Coronary artery (tissue), 2 donors: ENCODE results near the gene EBF4.

Source experiments
- DNase-seq: peaks from one replicate; pipeline ENCODE4 v3.0.0-alpha.2; 2017; ENCODE audit warnings: low spot score
- H3K27ac ChIP-seq, 2 donors: fragments of 200-600 bp; sonication (generic); one replicate each; pipeline ENCODE4 v1.5.1; 2016 to 2019
- H3K4me3 ChIP-seq: fragments of 200-600 bp; sonication (generic); 2 replicates; pipeline ENCODE4 v1.5.1; 2016; ENCODE audit warnings: mild to moderate bottlenecking, moderate library complexity
- TF ChIP-seq, protein P1 (sequence below): fragments of 200-600 bp; sonication (generic); IDR thresholded peaks from one replicate; pipeline ENCODE4 v1.5.1; 2019; ENCODE audit warnings: antibody characterized with exemption

Gene EBF4

DNA sequence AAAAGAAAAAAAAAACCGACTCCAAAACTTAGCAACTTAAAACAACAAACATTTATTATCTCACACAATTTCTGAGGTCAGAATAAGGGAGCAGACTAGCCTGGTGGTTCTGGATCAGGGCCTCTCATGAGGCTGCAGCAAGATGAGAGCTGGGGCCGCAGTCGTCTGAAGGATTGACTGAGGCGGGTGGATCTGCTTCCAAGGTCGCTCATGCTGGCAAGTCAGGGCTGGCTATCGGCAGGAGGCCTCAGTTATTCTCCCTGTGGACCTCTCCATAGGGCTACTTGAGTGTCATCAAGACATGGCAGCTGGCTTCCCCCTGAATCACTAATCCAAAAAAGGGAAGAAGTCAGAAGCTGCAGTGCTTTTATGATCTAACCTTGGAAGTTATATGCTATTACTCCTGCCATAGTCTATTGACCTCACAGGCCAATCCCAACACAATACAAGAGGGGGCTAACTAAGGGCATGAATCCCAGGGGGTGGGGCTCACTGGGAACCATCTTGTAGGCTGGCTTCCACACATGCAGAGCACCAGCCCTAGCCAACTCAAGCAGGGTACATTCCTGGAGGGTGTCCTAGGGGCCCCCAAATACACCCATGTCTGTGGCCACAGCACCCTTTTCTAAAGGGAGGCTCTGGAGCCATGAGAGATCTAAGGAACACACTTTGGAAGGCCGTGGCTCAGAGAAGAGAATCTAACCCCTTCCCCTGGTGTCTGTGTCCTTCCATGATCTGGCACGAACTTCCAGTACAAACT lies 11.3 kb downstream of the EBF4 start:
- Histone ChIP-seq H3K27ac (no peak overlapping the region), H3K4me3 (no peak overlapping the region)
- TF ChIP-seq, protein P1, sequence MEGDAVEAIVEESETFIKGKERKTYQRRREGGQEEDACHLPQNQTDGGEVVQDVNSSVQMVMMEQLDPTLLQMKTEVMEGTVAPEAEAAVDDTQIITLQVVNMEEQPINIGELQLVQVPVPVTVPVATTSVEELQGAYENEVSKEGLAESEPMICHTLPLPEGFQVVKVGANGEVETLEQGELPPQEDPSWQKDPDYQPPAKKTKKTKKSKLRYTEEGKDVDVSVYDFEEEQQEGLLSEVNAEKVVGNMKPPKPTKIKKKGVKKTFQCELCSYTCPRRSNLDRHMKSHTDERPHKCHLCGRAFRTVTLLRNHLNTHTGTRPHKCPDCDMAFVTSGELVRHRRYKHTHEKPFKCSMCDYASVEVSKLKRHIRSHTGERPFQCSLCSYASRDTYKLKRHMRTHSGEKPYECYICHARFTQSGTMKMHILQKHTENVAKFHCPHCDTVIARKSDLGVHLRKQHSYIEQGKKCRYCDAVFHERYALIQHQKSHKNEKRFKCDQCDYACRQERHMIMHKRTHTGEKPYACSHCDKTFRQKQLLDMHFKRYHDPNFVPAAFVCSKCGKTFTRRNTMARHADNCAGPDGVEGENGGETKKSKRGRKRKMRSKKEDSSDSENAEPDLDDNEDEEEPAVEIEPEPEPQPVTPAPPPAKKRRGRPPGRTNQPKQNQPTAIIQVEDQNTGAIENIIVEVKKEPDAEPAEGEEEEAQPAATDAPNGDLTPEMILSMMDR, result no peak
- DNase-seq, result peak; percentile 49

DNA sequence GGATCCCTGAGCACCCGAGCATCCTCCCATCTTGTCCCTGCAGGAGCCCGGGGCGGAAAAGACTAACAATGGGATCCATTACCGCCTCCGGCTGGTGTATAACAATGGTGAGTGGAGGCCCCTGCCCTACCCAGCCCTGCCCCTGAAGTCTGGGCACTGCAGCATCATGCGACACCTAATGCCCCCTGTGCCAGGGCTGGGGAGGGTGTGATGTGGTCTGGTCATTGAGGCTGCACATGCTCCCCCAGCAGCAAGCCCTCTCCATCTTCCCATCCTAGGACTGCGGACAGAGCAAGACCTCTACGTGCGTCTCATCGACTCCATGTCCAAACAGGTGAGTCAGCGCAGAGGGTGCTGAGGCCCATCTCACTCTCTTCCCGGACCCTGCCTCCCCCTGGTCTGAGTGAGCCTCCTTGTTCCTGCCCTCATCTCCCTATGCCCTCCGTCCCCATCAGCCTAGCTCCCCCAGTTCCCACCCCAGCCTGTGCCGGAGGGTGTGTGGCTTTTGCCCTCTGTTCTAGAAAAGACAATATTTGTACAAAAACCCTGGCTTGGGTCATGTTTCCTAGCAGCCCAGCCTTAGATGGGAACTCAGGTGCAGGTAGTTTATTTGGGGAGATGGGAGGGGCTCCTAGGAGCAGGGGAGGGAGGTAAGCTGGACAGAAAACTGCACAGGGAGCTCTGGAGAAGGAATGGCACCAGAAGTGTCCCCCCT lies 13.5 kb downstream of the EBF4 start:
- TF ChIP-seq, protein P1, result no peak
- Histone ChIP-seq H3K4me3 (no peak overlapping the region), H3K27ac (no peak overlapping the region)
- peak; percentile 41 for DNase-seq

DNA sequence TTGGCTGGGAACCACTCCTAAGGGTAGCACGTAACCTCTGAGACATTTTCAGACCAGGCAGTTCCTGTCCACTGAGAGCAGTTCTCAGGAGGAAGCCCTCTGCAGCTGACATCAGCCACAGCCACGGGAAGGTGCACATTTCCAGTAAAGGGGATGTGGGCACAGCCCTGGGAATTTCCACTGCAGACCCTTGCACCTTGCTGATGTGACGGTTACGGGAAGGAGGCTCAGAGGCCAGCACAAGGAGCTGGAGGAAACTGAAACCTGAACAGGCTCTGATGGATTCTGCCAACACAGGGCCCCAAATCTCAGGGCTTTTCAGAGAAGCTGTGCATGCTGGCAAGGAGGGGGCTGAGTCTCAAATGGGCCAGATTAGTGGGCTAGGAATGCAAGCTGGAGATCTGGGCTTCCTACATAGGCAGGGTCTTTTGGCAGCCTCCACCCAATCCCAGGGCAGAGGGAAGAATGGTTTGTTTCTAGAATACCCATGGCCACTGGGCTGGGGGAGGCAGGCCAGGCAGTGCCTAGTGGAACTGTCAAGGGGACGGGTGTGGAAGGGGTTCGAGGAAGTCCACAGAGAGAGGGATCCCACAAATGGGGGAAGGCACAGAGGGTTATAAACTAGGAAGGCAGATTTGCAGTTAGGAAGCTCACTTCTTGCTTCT lies 14.2 kb downstream of the EBF4 start:
- DNase-seq, result peak; percentile 67
- no peak overlapping the region for H3K4me3 ChIP-seq
- no peak overlapping the region for H3K27ac ChIP-seq
- TF ChIP-seq, protein P1, result no peak

DNA sequence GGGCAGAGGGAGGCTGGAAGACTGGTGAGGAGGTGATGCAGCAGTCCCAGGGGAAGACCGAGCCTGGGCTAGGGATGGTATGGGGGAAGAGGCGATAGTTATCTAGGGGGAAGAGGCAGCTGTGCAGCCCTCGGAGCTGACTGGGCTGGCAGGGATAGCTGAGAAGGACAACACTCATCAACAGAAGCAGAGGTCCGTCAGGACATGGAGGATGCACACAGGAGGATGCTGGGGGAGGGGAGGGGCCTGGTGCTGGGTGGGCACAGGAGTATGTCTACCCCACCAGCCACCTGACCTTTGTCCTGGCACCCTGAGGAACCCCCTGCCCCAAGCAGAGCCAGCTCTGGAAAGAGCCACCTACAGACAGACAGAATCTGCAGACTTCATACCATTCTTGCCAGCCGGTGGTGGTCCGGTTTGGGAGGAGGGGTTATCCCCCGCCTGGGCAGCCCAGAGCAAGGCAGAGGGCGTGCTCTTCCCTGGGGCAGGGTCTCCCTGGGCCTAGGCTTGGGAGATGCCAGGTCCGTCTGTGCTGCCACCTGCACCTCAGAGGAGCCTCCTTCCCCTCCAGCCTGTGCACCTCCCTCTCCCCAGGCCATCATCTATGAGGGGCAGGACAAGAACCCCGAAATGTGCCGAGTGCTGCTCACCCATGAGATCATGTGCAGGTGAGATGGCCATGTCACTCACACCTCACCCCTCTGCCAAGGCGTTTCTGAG lies 14.9 kb downstream of the EBF4 start:
- H3K27ac ChIP-seq, result no peak overlapping the region
- DNase-seq, result peak; percentile 56
- TF ChIP-seq, protein P1, result no peak
- H3K4me3 ChIP-seq, result no peak overlapping the region

DNA sequence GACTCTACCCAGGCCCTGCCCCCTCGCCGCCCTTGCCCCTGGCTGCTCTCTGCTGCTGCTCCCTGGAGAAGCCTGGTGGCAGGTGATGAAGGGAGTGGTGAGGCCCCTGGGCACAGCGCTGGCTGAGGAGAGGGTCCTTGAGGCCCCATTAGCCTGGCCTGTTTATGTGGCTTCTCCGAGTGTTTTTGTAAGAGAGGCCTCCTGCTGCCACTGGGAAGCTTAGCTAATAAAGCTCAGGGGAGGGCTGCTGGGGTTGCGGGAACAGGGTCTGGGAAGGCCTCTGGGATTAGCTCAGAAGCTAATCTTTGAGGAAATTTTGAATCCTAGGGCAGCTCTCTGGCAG lies 15.5 kb downstream of the EBF4 start:
- DNase-seq, result peak; percentile 57
- no peak overlapping the region for H3K27ac ChIP-seq
- no peak overlapping the region for H3K4me3 ChIP-seq
- TF ChIP-seq, protein P1, result no peak

DNA sequence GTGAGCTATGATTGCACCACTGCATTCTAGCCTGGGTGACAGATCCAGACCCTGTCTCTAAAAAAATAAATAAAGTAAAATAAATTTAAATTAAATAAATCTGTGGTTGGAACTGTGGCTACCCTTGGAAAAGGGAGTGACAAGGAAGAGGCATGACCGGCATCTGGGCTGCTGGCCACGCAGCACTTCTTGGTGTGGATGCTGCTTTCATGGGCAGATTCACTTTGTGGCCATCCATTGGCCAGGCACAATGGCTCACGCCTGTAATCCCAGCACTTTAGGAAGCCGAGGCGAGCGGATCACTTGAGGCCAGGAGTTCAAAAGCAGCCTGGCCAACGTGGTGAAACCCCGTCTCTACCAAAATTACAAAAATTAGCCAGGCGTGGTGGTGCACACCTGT lies 16.1 kb downstream of the EBF4 start:
- peak; percentile 29 for DNase-seq
- Histone ChIP-seq H3K27ac (no peak overlapping the region), H3K4me3 (no peak overlapping the region)
- TF ChIP-seq, protein P1, result no peak
